WERI-Rb-1 (cell line): ENCODE measurements around the gene DNAAF1.

Source experiments
- DNase-seq: peaks from one replicate; pipeline ENCODE4 v3.0.0-alpha.2; 2020
- H3K27ac ChIP-seq: fragments of 250-450 bp; sonication (Bioruptor Pico); 2 replicates; pipeline ENCODE4 v1.5.1; 2020; ENCODE audit warnings: mild to moderate bottlenecking, moderate library complexity
- H3K27me3 ChIP-seq: fragments of 250-450 bp; sonication (Bioruptor Pico); 2 replicates; pipeline ENCODE4 v1.5.1; 2021; ENCODE audit warnings: mild to moderate bottlenecking, low read depth, moderate library complexity; ENCODE audit not compliant: insufficient read depth, severe bottlenecking
- H3K36me3 ChIP-seq: fragments of 250-450 bp; sonication (Bioruptor Pico); 2 replicates; pipeline ENCODE4 v1.5.1; 2020; ENCODE audit warnings: mild to moderate bottlenecking, moderate library complexity
- H3K4me3 ChIP-seq: 2 replicates; pipeline ENCODE4 v1.5.1; 2011; ENCODE audit warnings: low read depth, mild to moderate bottlenecking, control low read depth, low read length
- H3K9me3 ChIP-seq: fragments of 250-450 bp; sonication (Bioruptor Pico); 2 replicates; pipeline ENCODE4 v1.5.1; 2021; ENCODE audit warnings: mild to moderate bottlenecking, moderate library complexity; ENCODE audit not compliant: severe bottlenecking
- CTCF ChIP-seq: IDR thresholded peaks from 2 replicates; pipeline ENCODE4 v1.5.1; 2011; ENCODE audit warnings: low read depth, mild to moderate bottlenecking, control low read depth, inconsistent platforms, low read length

Gene DNAAF1

GRCh38 chr16:84138824-84139627 lies 6.1 kb upstream of the DNAAF1 start:
- peak overlapping the region; percentile 78 for H3K27ac ChIP-seq
- H3K4me3 ChIP-seq, result no peak overlapping the region
- no peak for TF ChIP-seq CTCF
- no peaks in the 10 kb centered on the region for H3K9me3 ChIP-seq
- no peaks in the 10 kb centered on the region for H3K36me3 ChIP-seq
- H3K27me3 ChIP-seq, result no peaks in the 10 kb centered on the region
- no peak for DNase-seq

GRCh38 chr16:84139628-84140258 lies 5.4 kb upstream of the DNAAF1 start:
- no peak for TF ChIP-seq CTCF
- H3K27me3 ChIP-seq, result no peaks in the 10 kb centered on the region
- no peaks in the 10 kb centered on the region for H3K36me3 ChIP-seq
- H3K4me3 ChIP-seq, result no peak overlapping the region
- DNase-seq, result no peak
- H3K27ac ChIP-seq, result peak overlapping the region; percentile 78
- H3K9me3 ChIP-seq, result no peaks in the 10 kb centered on the region

- peak; percentile 38 for TF ChIP-seq CTCF
- Histone ChIP-seq H3K36me3 (no peaks in the 10 kb centered on the region), H3K9me3 (no peaks in the 10 kb centered on the region), H3K27me3 (no peaks in the 10 kb centered on the region), H3K27ac (no peak overlapping the region), H3K4me3 (no peak overlapping the region)
- DNase-seq, result peak; percentile 39
These were observed 3.9 kb upstream of the DNAAF1 start for GRCh38 chr16:84141143-84141670.

GRCh38 chr16:84143081-84143480 lies 2.0 kb upstream of the DNAAF1 start:
- no peaks in the 10 kb centered on the region for H3K9me3 ChIP-seq

GRCh38 chr16:84143784-84144199 lies 1.3 kb upstream of the DNAAF1 start:
- H3K36me3 ChIP-seq, result no peaks in the 10 kb centered on the region
- peak overlapping the region; percentile 52 for H3K4me3 ChIP-seq
- peak; percentile 12 for DNase-seq
- TF ChIP-seq CTCF, result no peak
- H3K9me3 ChIP-seq, result no peaks in the 10 kb centered on the region
- no peaks in the 10 kb centered on the region for H3K27me3 ChIP-seq
- no peak overlapping the region for H3K27ac ChIP-seq

More at GRCh38 chr16:84143081-84143480, 2.0 kb upstream of the DNAAF1 start:
- H3K4me3 ChIP-seq, result no peak overlapping the region
- DNase-seq, result no peak
- TF ChIP-seq CTCF, result no peak
- H3K27ac ChIP-seq, result no peak overlapping the region
- H3K27me3 ChIP-seq, result no peaks in the 10 kb centered on the region
- H3K36me3 ChIP-seq, result no peaks in the 10 kb centered on the region
